Panc1 (cell line): ENCODE data around the gene THADA.

ENCODE experiments used
- POLR2AphosphoS5 ChIP-seq: IDR thresholded peaks from 2 replicates; pipeline ENCODE4 v1.6.1; 2012; ENCODE audit warnings: mild to moderate bottlenecking, low read depth, low read length, moderate library complexity
- TF ChIP-seq, protein P1 (sequence below): fragments of 450-650 bp; IDR thresholded peaks from 2 replicates; pipeline ENCODE4 v1.5.1; 2017; ENCODE audit warnings: mild to moderate bottlenecking

DNA sequence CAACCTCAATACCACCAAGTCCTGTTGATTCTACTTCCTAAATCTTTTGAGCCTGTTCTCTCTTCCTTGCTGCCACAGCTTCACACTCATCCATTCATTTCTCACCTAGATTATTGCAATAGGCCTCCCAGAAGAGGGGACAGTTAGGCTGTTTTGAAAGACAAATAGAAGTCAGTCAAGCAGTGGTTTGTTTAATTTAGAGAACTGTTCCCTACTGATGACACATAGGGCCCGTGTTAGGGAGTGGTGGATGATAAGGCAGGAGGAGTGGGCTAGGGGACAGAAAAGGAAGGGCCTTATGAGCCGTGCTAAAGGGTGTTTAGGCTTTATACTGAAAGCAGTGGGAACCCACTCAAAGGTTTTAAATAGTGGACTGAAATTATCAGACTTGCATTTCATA, 309.9 kb downstream of the THADA start:
- TF ChIP-seq, protein P1, sequence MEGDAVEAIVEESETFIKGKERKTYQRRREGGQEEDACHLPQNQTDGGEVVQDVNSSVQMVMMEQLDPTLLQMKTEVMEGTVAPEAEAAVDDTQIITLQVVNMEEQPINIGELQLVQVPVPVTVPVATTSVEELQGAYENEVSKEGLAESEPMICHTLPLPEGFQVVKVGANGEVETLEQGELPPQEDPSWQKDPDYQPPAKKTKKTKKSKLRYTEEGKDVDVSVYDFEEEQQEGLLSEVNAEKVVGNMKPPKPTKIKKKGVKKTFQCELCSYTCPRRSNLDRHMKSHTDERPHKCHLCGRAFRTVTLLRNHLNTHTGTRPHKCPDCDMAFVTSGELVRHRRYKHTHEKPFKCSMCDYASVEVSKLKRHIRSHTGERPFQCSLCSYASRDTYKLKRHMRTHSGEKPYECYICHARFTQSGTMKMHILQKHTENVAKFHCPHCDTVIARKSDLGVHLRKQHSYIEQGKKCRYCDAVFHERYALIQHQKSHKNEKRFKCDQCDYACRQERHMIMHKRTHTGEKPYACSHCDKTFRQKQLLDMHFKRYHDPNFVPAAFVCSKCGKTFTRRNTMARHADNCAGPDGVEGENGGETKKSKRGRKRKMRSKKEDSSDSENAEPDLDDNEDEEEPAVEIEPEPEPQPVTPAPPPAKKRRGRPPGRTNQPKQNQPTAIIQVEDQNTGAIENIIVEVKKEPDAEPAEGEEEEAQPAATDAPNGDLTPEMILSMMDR, result no peak
- TF ChIP-seq POLR2AphosphoS5, result no peak
